HuH-7.5 (cell line): Measurements from ENCODE around the gene CCZ1B.
"Not testable (repeated sequence)": the region's sequence is repeated elsewhere in the genome, so short reads cannot be mapped to it uniquely, and the experiment has no call there.

Experiments
- DNase-seq: peaks from one replicate; pipeline ENCODE4 v3.0.0; 2011; ENCODE audit warnings: low spot score

Gene CCZ1B

GRCh38 chr7:6831018-6831725, 5.1 kb upstream of the CCZ1B start:
- DNase-seq: no peak

DNA sequence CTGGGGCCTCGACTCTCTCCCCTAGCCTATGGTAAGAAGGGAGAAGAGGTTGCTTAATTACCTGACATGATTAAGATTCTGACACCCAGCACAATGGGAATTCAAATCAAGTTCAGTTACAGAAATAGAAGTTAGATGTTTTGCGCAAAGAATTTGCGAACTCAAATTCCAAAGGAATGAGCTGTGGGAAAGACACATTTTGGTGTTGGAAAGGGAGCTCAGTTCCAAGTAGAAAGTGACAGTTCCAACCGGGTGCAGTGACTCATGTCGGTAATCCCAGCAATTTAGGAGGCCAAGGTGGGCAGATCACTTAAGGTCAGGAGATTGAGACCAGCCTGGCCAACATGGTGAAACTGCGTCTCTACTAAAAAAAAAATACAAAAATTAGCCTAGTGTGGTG, 4.0 kb upstream of the CCZ1B start:
- DNase-seq: not testable (repeated sequence)

GRCh38 chr7:6829616-6830015, 3.5 kb upstream of the CCZ1B start:
- not testable (repeated sequence) for DNase-seq

GRCh38 chr7:6827180-6827579, 1.1 kb upstream of the CCZ1B start:
- not testable (repeated sequence) for DNase-seq

DNA sequence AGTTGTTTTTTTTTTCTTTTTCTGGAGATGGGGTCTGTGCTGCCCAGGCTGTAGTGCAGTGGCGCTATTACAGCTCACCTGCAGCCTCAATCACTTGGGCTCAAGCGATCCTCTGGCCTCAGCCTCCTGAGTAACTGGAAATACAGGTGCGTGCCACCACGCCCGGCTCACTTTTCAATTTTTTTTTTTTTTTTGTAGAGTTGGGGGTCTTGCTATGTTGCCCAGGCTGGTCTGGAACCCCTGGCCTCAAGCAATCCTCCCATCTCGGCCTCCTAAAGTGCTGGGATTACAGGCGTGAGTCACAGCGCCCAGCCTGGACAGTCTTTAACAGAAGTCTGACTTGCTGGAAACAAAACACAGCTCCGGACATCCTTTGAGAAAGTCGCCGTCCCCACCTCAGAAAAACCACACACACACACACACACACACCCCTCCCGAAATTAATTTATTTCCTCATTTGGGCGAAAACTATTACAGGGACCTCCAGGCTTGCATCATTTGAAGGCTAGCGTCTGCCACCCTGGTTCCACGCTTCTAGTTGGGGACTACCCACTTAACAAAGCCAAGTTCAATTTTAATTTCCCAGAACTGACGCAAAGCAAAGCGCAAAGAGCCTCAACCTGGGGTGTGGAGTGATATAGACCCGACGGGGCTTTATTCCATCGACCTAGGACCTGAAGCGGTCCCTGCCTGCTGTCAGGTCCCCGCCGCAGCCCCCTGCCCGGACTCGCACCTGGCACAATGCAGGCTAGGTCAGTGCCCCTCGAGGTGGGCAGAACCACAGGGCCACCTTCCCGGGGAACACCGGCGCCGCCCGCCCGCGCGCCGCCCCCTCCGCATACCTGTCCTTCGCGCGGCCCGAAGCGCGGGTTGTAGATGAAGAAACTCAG, 594 bp downstream of the CCZ1B start:
- DNase-seq: not testable (repeated sequence)

DNA sequence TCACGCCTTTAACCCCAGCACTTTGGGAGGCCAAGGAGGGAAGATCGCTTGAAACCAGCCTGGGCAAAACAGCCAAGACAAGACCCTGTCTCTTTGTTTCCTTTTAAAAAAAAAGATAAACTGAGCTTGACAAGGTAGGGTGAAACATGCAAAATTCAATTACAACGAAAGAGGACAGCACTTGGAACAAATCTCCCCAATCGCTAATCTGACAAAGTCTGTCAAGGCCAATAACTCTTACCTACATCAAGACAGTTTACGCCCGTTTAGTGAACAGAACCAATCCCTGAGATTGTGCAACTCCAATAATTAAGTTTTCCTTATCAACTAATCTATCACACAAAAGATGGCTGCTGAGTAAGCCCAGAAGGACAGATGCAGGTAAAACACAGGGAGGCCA, 4.5 kb downstream of the CCZ1B start:
- DNase-seq: not testable (repeated sequence)

DNA sequence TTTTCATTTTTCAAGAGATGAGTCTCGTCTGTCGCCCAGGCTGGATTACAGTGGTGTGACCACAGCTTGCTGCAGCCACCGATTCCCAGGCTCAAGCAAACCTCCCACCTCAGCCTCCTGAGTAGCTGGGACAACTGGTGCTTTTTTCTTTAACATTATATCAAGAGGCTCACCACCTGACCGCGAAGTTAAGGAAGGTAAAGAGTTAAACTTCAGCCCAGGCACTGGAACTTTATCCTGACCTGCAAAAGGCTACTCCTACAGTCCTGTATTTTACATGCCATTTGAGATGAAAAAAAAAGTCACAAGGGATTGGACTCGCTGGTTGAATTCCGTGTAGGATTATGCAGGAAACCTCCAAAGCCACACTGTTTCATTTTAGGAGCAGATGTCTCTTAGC, 10.6 kb downstream of the CCZ1B start:
- DNase-seq: not testable (repeated sequence)

DNA sequence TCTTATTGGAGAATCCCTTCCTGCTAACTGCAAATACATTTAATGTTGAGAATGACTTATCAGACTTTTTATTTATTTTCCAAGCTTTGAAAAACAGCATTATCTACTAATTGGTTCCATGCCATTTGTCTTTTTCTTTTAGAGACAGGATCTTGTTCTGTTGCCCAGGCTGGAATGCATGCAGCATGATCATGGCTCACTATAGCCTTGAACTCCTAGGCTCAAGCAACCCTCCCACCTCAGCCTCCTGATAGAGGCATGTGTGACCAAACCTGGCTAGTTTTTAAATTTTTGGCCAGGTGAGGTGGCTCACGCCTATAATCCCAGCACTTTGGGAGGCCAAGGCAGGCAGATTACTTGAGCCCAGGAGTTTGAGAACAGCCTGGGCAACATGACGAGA, 13.1 kb downstream of the CCZ1B start:
- DNase-seq: not testable (repeated sequence)

DNA sequence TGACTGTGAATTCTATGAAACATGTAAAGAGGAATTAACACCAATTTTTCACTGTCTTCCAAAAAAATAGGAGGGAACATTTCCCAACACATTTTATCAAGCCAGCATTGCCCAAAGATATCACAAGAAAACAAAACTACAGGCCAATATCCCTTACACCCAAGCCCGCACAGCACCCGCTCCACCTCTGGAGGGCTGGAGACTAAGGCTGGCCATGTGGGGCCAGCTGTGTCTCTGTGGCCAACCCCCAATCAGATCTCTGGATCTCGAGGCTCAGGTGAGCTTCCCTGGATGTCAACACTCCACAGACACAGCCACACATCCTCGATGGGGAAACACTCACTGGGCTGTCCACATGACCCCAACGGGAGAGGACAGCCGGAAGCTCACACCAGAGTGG, 18.1 kb downstream of the CCZ1B start:
- DNase-seq: not testable (repeated sequence)

DNA sequence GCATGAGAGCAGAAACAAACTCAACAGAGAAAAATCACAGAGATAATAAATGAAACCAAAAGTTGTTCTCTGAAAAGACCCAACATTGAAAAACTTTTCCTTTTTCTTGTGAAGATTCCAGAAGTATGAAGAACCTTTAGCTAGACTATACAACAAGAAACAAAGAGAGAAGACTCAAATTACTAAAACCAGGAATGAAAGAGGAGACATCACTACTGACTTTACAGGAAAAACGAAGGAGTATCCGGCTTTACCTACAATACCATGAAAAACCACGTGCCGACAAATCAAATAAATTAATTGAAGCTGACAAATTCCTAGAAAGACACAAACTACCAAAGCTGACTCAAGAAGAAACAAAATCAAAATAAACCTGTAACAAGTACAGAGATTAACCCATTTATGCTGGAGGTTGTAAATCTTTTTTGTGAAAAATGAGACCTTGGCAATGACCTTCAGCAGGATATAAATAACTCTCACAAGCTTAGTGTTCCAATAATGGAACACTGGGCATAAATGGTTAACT, 18.6 kb downstream of the CCZ1B start:
- not testable (repeated sequence) for DNase-seq

- not testable (repeated sequence) for DNase-seq
These were observed 25.7 kb downstream of the CCZ1B start for GRCh38 chr7:6800331-6800730.

GRCh38 chr7:6799887-6800286, 26.2 kb downstream of the CCZ1B start:
- not testable (repeated sequence) for DNase-seq

DNA sequence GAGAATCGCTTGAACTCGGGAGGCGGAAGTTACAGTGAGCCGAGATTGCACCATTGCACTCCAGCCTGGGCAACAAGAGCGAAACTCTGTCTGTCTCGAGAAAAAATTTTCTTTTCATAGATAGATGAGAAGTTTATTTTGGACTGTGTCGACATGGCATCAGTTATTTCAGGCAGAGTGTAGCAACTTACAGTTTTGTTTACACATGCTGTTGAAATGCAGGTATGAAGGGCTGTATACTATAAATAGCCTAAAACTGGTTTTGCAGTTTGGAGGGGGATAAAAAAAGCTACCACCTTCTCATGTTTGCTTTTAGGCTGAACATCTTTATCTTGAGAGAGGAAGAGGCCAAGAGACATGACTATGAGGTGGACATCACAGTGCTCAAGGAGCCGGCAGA, 28.0 kb downstream of the CCZ1B start:
- DNase-seq: not testable (repeated sequence)

DNA sequence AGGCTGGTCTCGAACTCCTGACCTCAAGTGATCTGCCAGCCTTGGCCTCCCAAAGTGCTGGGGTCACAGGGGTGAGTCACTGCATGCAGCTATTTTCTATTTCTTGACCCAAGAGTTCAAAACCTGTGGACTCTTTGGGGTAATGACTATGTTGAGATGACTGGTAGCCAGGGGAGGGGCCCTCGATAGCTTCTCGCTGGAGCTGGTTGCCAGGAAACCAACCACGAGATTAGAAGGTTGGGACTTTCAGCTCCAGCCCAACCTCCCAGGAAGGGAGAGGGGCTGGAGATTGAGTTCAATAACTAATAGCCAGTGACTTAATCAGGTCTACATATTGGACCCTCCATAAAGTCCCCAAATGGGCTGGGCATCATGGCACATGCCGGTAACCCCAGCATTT, 28.9 kb downstream of the CCZ1B start:
- not testable (repeated sequence) for DNase-seq

DNA sequence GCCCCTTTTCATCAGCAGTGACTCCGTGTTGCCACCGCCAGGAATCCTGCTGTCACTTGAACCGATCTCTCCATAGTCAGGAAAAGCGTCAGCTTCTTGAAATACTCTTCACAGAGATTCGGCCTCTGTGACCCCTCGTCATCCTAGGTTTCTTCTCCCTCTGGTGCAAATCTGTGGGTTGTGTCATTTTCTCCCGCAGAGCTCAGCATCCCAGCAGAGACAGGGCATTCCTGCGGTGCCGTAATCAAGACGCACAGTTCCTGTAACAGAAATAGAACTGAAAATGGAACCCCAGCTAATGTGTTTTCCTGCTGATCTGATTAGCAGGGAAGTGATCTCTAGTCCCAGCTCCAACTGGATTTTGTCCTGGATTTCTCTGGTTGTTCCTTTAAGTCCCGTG, 31.8 kb downstream of the CCZ1B start:
- DNase-seq: not testable (repeated sequence)

GRCh38 chr7:6792113-6792872, 33.8 kb downstream of the CCZ1B start:
- DNase-seq: not testable (repeated sequence)

DNA sequence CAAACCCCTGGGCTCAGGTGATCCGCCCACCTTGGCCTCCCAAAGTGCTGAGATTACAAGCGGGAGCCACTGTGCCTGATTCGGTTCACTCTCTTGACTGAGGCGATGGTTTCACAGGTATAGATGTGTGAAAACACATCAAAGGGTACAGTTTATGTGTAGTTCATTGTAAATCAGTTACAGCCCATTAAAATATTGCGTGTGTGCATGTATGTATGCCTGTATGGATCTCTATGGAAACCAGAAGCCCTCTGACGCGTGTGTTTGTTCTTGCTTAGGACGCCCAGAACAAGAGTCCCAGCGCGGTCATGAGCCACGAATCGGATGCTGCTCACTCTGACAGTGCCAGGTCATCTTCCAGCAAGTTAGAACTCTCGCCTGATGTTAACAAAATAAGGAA, 36.7 kb downstream of the CCZ1B start:
- DNase-seq: not testable (repeated sequence)

GRCh38 chr7:6781581-6781980, 44.5 kb downstream of the CCZ1B start:
- not testable (repeated sequence) for DNase-seq

GRCh38 chr7:6761186-6761585, 64.9 kb downstream of the CCZ1B start:
- not testable (repeated sequence) for DNase-seq

DNA sequence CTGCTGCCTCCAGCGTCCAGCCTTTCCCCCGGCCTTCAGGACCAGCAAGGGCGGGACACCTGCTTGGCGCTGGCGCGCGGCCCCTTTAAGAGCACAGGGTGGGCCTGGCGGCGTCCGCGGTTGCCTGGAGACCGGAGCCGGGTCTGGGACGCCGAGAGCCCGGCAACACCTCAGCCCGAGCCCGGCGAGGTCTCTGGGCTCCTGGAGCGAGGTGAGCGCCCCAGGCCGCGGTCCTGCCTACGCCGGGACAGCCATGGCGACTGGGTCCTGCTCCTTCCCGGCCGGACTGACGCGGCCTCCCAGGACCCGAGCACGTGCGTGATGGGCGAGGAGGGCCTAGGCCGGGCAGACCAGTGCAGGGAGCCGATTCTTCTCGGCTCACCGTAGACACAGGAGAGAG, 72.1 kb downstream of the CCZ1B start, which contains the start of gene RSPH10B2:
Gene RSPH10B2 (plus strand): TSS at position 140 of the 400 bp plus-strand sequence. CDS start 3,575 bp downstream, outside the sequence.
- not testable (repeated sequence) for DNase-seq

DNA sequence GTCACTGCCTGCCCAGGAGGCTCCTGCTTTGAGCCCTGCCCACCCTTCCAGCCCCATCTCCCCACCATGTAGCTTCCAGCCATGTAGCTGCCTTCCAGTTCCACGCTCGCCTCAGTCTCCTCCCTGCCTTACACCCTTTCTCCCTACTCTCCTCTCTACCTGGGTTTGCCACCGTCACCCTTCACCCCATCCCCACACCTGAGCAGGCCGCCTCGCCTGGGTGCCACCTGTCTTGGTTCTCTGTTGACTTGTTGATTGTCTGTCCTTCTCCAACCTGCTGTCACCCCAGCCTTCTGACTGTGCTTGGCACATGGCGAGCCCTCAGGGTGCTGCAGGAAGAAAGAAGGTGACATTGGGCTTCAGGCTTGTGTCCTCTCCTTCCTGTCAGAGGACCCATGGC, 75.9 kb downstream of the CCZ1B start:
- DNase-seq: not testable (repeated sequence)

DNA sequence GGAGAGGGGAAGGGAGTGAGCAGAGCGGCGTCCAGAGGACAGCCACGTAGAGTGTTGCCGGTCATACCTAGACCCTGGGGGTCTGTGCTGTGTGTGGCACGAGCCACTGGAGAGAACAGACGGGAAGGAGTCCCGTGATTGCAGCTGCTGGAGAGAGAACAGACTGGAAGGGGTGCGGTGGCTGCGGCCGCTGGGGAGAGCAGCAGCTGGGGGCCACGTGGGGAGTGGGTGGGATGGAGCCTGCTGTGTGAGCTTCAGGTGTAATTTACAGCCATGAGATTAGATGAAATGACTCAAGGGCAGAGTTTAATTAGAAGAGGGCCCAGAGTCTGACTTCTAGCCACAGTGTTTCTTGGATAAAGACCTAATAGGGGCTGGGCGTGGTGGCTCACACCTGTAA, 76.7 kb downstream of the CCZ1B start:
- DNase-seq: not testable (repeated sequence)
